BLaER1 (cell line): ENCODE measurements around the gene OR10S1.
"Not testable (repeated sequence)": the region's sequence is repeated elsewhere in the genome, so short reads cannot be mapped to it uniquely, and the experiment has no call there.

Experiments used
- H3K27ac ChIP-seq: shearing (Covaris generic); formaldehyde crosslinking; 2 replicates; pipeline ENCODE4 v1.8.1; 2022
- H3K27me3 ChIP-seq: shearing (Covaris generic); formaldehyde crosslinking; 2 replicates; pipeline ENCODE4 v1.8.1; 2022
- H3K36me3 ChIP-seq: shearing (Covaris generic); formaldehyde crosslinking; 2 replicates; pipeline ENCODE4 v1.8.1; 2022
- H3K4me1 ChIP-seq: shearing (Covaris generic); formaldehyde crosslinking; 2 replicates; pipeline ENCODE4 v1.8.1; 2022
- H3K4me2 ChIP-seq: shearing (Covaris generic); formaldehyde crosslinking; 2 replicates; pipeline ENCODE4 v1.8.1; 2022
- H3K4me3 ChIP-seq: shearing (Covaris generic); formaldehyde crosslinking; 2 replicates; pipeline ENCODE4 v1.8.1; 2022
- H3K9ac ChIP-seq: shearing (Covaris generic); formaldehyde crosslinking; 2 replicates; pipeline ENCODE4 v1.8.1; 2022
- H3K9me3 ChIP-seq: shearing (Covaris generic); formaldehyde crosslinking; 2 replicates; pipeline ENCODE4 v1.8.1; 2022
- H4K20me1 ChIP-seq: shearing (Covaris generic); formaldehyde crosslinking; 2 replicates; pipeline ENCODE4 v1.8.1; 2022
- Cebpa-rat ChIP-seq: shearing (Covaris generic); IDR thresholded peaks from 2 replicates; pipeline ENCODE4 v1.8.1; 2022

Gene OR10S1

GRCh38 chr11:123977731-123978347 lies at the start of gene OR10S1:
Gene OR10S1 (minus strand): TSS chr11:123977781. CDS start chr11:123977664, 117 bp downstream.
- no peaks in the 10 kb centered on the region for H3K4me1 ChIP-seq
- H4K20me1 ChIP-seq, result no peaks in the 10 kb centered on the region
- no peak within 1 kb of the TSS for H3K27ac ChIP-seq
- peaks cover 7% of the 10 kb centered on the region; the same call in 1 of the 2 replicates for H3K9me3 ChIP-seq
- H3K4me2 ChIP-seq, result no peak within 1 kb of the TSS
- no peaks in the 10 kb centered on the region for H3K27me3 ChIP-seq
- no peak within 1 kb of the TSS for H3K4me3 ChIP-seq
- no peak within 1 kb of the TSS for H3K9ac ChIP-seq
- no peak for TF ChIP-seq Cebpa-rat
- H3K36me3 ChIP-seq, result no peaks in the 10 kb centered on the region

GRCh38 chr11:124026498-124026897 lies 48.9 kb upstream of the OR10S1 start, which contains the start of gene OR10G8:
Gene OR10G8 (plus strand): TSS chr11:124026798. CDS start chr11:124029623, 2,825 bp downstream.
- no peak for TF ChIP-seq Cebpa-rat
- Histone ChIP-seq H3K9me3 (no peaks in the 10 kb centered on the region), H3K4me2 (no peak within 1 kb of the TSS), H3K9ac (no peak within 1 kb of the TSS), H3K4me1 (no peaks in the 10 kb centered on the region), H3K27me3 (no peaks in the 10 kb centered on the region), H3K36me3 (no peaks in the 10 kb centered on the region), H4K20me1 (no peaks in the 10 kb centered on the region), H3K4me3 (no peak within 1 kb of the TSS), H3K27ac (no peak within 1 kb of the TSS)

- not testable (repeated sequence) for H3K4me1 ChIP-seq, H3K27me3 ChIP-seq, H4K20me1 ChIP-seq, H3K4me2 ChIP-seq, H3K27ac ChIP-seq, H3K9me3 ChIP-seq, H3K9ac ChIP-seq, H3K4me3 ChIP-seq, H3K36me3 ChIP-seq
Measured at GRCh38 chr11:124015837-124016236, 38.3 kb upstream of the OR10S1 start.

- no peak within 1 kb of the TSS for H3K4me2 ChIP-seq
- no peak within 1 kb of the TSS for H3K4me3 ChIP-seq
- no peaks in the 10 kb centered on the region for H3K36me3 ChIP-seq
- H3K4me1 ChIP-seq, result no peaks in the 10 kb centered on the region
- no peak within 1 kb of the TSS for H3K27ac ChIP-seq
- no peaks in the 10 kb centered on the region for H3K9me3 ChIP-seq
- H3K27me3 ChIP-seq, result no peaks in the 10 kb centered on the region
- no peak within 1 kb of the TSS for H3K9ac ChIP-seq
- no peaks in the 10 kb centered on the region for H4K20me1 ChIP-seq
- TF ChIP-seq Cebpa-rat, result no peak
Measured at GRCh38 chr11:124012697-124013096, 35.1 kb upstream of the OR10S1 start, which contains the start of gene OR10G4. Gene OR10G4 (plus strand): TSS chr11:124012997. CDS start chr11:124015575, 2,578 bp downstream.

- Histone ChIP-seq H3K4me3 (no peak within 1 kb of the TSS), H4K20me1 (no peaks in the 10 kb centered on the region), H3K4me1 (peaks cover 7% of the 10 kb centered on the region), H3K36me3 (no peaks in the 10 kb centered on the region), H3K4me2 (no peak within 1 kb of the TSS), H3K9me3 (no peaks in the 10 kb centered on the region), H3K27ac (no peak within 1 kb of the TSS), H3K27me3 (no peaks in the 10 kb centered on the region), H3K9ac (no peak within 1 kb of the TSS)
- no peak for TF ChIP-seq Cebpa-rat
Measured at GRCh38 chr11:123995119-123995518, 17.5 kb upstream of the OR10S1 start, which contains the start of gene OR10G6. Gene OR10G6 (minus strand): TSS chr11:123995161. CDS start chr11:123995161, 0 bp downstream.

- Histone ChIP-seq H3K9me3 (peaks cover 7% of the 10 kb centered on the region; the same call in 1 of the 2 replicates), H3K4me1 (no peaks in the 10 kb centered on the region), H3K27ac (no peak overlapping the region), H3K27me3 (no peaks in the 10 kb centered on the region), H3K36me3 (no peaks in the 10 kb centered on the region), H3K4me2 (no peak overlapping the region), H4K20me1 (no peaks in the 10 kb centered on the region), H3K4me3 (no peak overlapping the region), H3K9ac (no peak overlapping the region)
- no peak for TF ChIP-seq Cebpa-rat
Measured at GRCh38 chr11:123979311-123979710, 1.7 kb upstream of the OR10S1 start.

- H3K4me2 ChIP-seq, result no peak overlapping the region
- peaks cover 7% of the 10 kb centered on the region; the same call in 1 of the 2 replicates for H3K9me3 ChIP-seq
- no peaks in the 10 kb centered on the region for H4K20me1 ChIP-seq
- H3K9ac ChIP-seq, result no peak overlapping the region
- H3K4me3 ChIP-seq, result no peak overlapping the region
- H3K27ac ChIP-seq, result no peak overlapping the region
- H3K27me3 ChIP-seq, result no peaks in the 10 kb centered on the region
- H3K36me3 ChIP-seq, result no peaks in the 10 kb centered on the region
- no peak for TF ChIP-seq Cebpa-rat
- H3K4me1 ChIP-seq, result no peaks in the 10 kb centered on the region
Measured at GRCh38 chr11:123976770-123977560, 616 bp downstream of the OR10S1 start.

- no peaks in the 10 kb centered on the region for H3K27me3 ChIP-seq
- H3K4me2 ChIP-seq, result no peak overlapping the region
- H3K9ac ChIP-seq, result no peak overlapping the region
- no peak overlapping the region for H3K4me3 ChIP-seq
- no peak overlapping the region for H3K27ac ChIP-seq
- no peaks in the 10 kb centered on the region for H3K9me3 ChIP-seq
- TF ChIP-seq Cebpa-rat, result no peak
- H3K4me1 ChIP-seq, result no peaks in the 10 kb centered on the region
- no peaks in the 10 kb centered on the region for H3K36me3 ChIP-seq
- H4K20me1 ChIP-seq, result no peaks in the 10 kb centered on the region
Measured at GRCh38 chr11:123973816-123974215, 3.8 kb downstream of the OR10S1 start.

- Histone ChIP-seq H3K9ac (no peak overlapping the region), H3K36me3 (no peaks in the 10 kb centered on the region), H3K9me3 (no peaks in the 10 kb centered on the region)
Measured at GRCh38 chr11:123956752-123957151, 20.8 kb downstream of the OR10S1 start.

GRCh38 chr11:123945132-123945531 lies 32.4 kb downstream of the OR10S1 start:
- Histone ChIP-seq H3K36me3 (no peaks in the 10 kb centered on the region), H3K27me3 (no peaks in the 10 kb centered on the region), H3K9ac (no peak overlapping the region), H4K20me1 (no peaks in the 10 kb centered on the region), H3K4me1 (no peaks in the 10 kb centered on the region), H3K4me3 (no peak overlapping the region), H3K9me3 (no peaks in the 10 kb centered on the region), H3K27ac (no peak overlapping the region), H3K4me2 (no peak overlapping the region)
- TF ChIP-seq Cebpa-rat, result no peak

More at GRCh38 chr11:123956752-123957151, 20.8 kb downstream of the OR10S1 start:
- Histone ChIP-seq H3K4me3 (no peak overlapping the region), H4K20me1 (no peaks in the 10 kb centered on the region), H3K4me1 (no peaks in the 10 kb centered on the region), H3K27ac (no peak overlapping the region), H3K4me2 (no peak overlapping the region), H3K27me3 (no peaks in the 10 kb centered on the region)
- no peak for TF ChIP-seq Cebpa-rat
